22Rv1 (cell line): ENCODE results near the gene ZNF554.

Experiments
- CTCF ChIP-seq: fragments of 450-650 bp; IDR thresholded peaks from 2 replicates; pipeline ENCODE4 v1.5.1; 2017; ENCODE audit warnings: mild to moderate bottlenecking
- ZFX ChIP-seq: fragments of 450-650 bp; IDR thresholded peaks from 2 replicates; pipeline ENCODE4 v1.6.1; 2017; ENCODE audit warnings: antibody characterized with exemption, borderline replicate concordance

GRCh38 chr19:2796659-2797266, 22.9 kb upstream of the ZNF554 start:
- no peak for TF ChIP-seq CTCF
- no peak for TF ChIP-seq ZFX
